Common myeloid progenitor, CD34-positive (primary cell): Measurements from ENCODE around the gene SENP3.

Experiments used
- CTCF ChIA-PET: fragments of 350-600 bp; sonication (Branson Sonifier 250); formaldehyde crosslinking; loops from one replicate; lab custom pipeline; 2021; ENCODE audit warnings: antibody characterized with exemption; lab: Charles Lee
- POLR2A ChIA-PET: fragments of 350-600 bp; sonication (Branson Sonifier 250); formaldehyde crosslinking; loops from one replicate; lab custom pipeline; 2021; ENCODE audit warnings: antibody characterized with exemption; lab: Charles Lee
- DNase-seq, 3 donors: peaks; one replicate each; pipeline versions ENCODE4 v3.0.0 to v3.0.0-alpha.2; 2013
- H3K27ac ChIP-seq, 2 experiments: 1 replicate in 1 of 2; 2 replicates in 1 of 2; pipeline ENCODE4 v1.7.0; 2013; ENCODE audit warnings: inconsistent platforms in 2 of 2, low read length in 2 of 2, mild to moderate bottlenecking in 2 of 2, low read depth in 1 of 2, moderate library complexity in 1 of 2; ENCODE audit not compliant: severe bottlenecking in 2 of 2, insufficient read depth in 1 of 2, poor library complexity in 1 of 2
- H3K27me3 ChIP-seq, 5 experiments: replicated peaks in 2 of 5; 1 replicate in 3 of 5; 2 replicates in 2 of 5; pipeline versions ENCODE4 v1.6.1 to v1.7.0; 2013; ENCODE audit warnings: low read length in 4 of 5, mild to moderate bottlenecking in 2 of 5, moderate library complexity in 2 of 5, inconsistent platforms in 1 of 5; ENCODE audit not compliant: insufficient read depth in 5 of 5, control insufficient read depth in 4 of 5
- H3K36me3 ChIP-seq, 4 experiments: 1 replicate in 2 of 4; 2 replicates in 2 of 4; pipeline versions ENCODE4 v1.6.1 to v1.7.0; 2013; ENCODE audit warnings: low read length in 3 of 4, control low read depth in 1 of 4, mild to moderate bottlenecking in 1 of 4; ENCODE audit not compliant: control insufficient read depth in 4 of 4, insufficient read depth in 4 of 4
- H3K4me1 ChIP-seq, 4 experiments: 1 replicate in 3 of 4; 2 replicates in 1 of 4; pipeline versions ENCODE4 v1.6.1 to v1.7.1; 2013; ENCODE audit warnings: low read length in 3 of 4, mild to moderate bottlenecking in 3 of 4, control low read depth in 1 of 4, inconsistent platforms in 1 of 4, moderate library complexity in 1 of 4; ENCODE audit not compliant: control insufficient read depth in 4 of 4, insufficient read depth in 4 of 4; ENCODE audit errors: control extremely low read depth in 1 of 4
- H3K4me3 ChIP-seq, 7 experiments: 1 replicate in 4 of 7; 2 replicates in 3 of 7; pipeline versions ENCODE4 v1.5.1 to v1.7.0; 2013; ENCODE audit warnings: mild to moderate bottlenecking in 7 of 7, low read length in 6 of 7, moderate library complexity in 6 of 7, inconsistent platforms in 2 of 7, low read depth in 2 of 7, control low read depth in 1 of 7; ENCODE audit not compliant: insufficient read depth in 4 of 7, control insufficient read depth in 1 of 7; ENCODE audit errors: extremely low read depth in 1 of 7
- H3K9me3 ChIP-seq, 5 experiments: 1 replicate in 4 of 5; 2 replicates in 1 of 5; pipeline versions ENCODE4 v1.6.1 to v1.7.1; 2013; ENCODE audit warnings: low read length in 4 of 5, mild to moderate bottlenecking in 2 of 5, inconsistent platforms in 1 of 5, low read depth in 1 of 5, moderate library complexity in 1 of 5; ENCODE audit not compliant: control insufficient read depth in 4 of 5, insufficient read depth in 2 of 5; ENCODE audit errors: control extremely low read depth in 1 of 5
- WGBS: methylation state at CpG from one replicate; pipeline ENCODE4 v1.1.5; 2013; ENCODE audit not compliant: insufficient coverage; 5-methylcytosine and 5-hydroxymethylcytosine counted together

Gene SENP3

DNA sequence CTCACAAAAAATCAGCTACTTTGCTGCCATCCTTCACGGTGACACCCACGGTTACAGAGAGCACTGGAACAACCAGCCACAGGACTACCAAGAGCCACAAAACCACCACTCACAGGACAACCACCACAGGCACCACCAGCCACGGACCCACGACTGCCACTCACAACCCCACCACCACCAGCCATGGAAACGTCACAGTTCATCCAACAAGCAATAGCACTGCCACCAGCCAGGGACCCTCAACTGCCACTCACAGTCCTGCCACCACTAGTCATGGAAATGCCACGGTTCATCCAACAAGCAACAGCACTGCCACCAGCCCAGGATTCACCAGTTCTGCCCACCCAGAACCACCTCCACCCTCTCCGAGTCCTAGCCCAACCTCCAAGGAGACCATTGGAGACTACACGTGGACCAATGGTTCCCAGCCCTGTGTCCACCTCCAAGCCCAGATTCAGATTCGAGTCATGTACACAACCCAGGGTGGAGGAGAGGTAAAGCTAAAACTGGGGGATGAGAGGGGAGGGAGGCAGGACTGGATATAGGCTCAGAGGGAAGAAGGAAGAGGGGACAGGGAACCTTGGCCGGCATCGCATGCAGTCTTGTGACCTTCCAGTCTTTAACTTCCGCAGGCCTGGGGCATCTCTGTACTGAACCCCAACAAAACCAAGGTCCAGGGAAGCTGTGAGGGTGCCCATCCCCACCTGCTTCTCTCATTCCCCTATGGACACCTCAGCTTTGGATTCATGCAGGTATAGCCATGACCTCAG, 18.3 kb downstream of the SENP3 start:
- peak overlapping the region in 4 of 7 experiments; percentile 26 to 39 (median 33) for H3K4me3 ChIP-seq
- no peaks in the 10 kb centered on the region for H3K9me3 ChIP-seq
- 100% methylated on average over 2 of the region's 12 CpGs for WGBS
- H3K27me3 ChIP-seq, result no peaks in the 10 kb centered on the region
- CTCF ChIA-PET, result interaction anchor here (1.0 to 3.1 kb wide), 5 partner anchors 10 to 65 kb away, joined by 3 to 21 read pairs (median 6); partner anchors contain the start of gene SOX15
- peaks cover 7 to 90% (median 76%) of the 10 kb centered on the region in 4 experiments for H3K4me1 ChIP-seq
- POLR2A ChIA-PET, result interaction anchor here (0.6 to 1.3 kb wide), 5 partner anchors 9 to 1063 kb away, joined by 3 to 4 read pairs (median 3); no protein-coding TSS in a partner anchor
- H3K36me3 ChIP-seq, result peaks cover 17 to 45% (median 36%) of the 10 kb centered on the region in 4 experiments
- DNase-seq, result peak in 2 of 3 donors; percentile 62 to 66
- H3K27ac ChIP-seq, result peak overlapping the region in 1 of 2 experiments; percentile 73

GRCh38 chr17:7580604-7581575, 19.2 kb downstream of the SENP3 start:
- ChIA-PET CTCF (interaction anchor here (1.0 to 3.1 kb wide), 5 partner anchors 9 to 66 kb away, joined by 3 to 21 read pairs (median 6); partner anchors contain the start of gene SOX15), POLR2A (interaction anchor here (0.6 to 1.3 kb wide), 2 partner anchors 262 to 1062 kb away, joined by 3 to 4 read pairs; no protein-coding TSS in a partner anchor)
- peak in 2 of 3 donors; percentile 59 to 66 for DNase-seq
- peak overlapping the region in 3 of 7 experiments; percentile 28 to 40 (median 37) for H3K4me3 ChIP-seq
- H3K9me3 ChIP-seq, result no peaks in the 10 kb centered on the region
- H3K4me1 ChIP-seq, result peaks cover 4 to 89% (median 75%) of the 10 kb centered on the region in 4 experiments
- H3K27me3 ChIP-seq, result no peaks in the 10 kb centered on the region
- H3K27ac ChIP-seq, result peak overlapping the region in 1 of 2 experiments; percentile 43
- 81% methylated on average over 15 of the region's 23 CpGs for WGBS
- peaks cover 10 to 38% (median 28%) of the 10 kb centered on the region in 4 experiments for H3K36me3 ChIP-seq

DNA sequence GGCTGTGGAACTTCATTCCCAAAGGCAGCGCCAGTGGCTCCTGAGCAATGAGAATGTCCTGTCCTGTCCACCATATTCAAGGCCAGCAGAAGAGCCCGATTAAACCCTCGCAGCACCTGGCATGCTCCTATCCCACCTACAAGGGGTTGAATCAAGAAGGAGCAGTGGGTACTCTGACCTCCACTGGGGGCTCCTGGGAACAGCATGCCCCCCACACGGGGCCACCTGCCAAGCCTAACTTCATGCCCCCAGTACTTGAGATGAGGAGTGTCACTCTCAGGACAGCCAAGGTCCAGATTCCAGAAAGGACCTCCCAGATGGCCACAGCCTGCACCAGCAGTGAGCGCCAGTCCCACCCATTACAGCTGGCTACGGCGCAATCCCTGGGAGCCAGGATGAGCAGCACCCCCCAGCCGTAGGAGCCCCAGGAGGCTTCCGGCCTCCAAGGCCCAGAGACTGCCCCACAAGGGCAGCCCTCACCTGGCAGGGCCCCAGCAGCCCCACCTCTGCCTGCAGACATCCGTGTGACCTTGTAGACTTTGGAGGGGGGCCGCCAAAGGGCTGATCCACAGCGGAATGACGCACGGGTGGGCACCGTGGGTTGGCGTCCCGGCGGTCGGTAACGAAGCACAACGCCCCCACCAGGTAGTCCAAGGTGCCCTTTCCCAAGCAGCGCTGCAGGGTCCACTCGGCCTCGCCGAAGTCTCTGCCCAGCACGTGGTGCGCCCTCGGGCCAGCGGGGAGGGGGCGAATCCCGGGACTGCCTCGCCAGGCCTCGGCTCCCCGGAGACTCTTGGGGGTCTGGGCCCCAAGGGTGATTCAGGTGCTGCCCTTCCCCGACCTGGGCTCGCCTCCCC, 20.9 kb downstream of the SENP3 start:
- peak overlapping the region in 6 of 7 experiments; percentile 19 to 98 (median 81) for H3K4me3 ChIP-seq
- POLR2A ChIA-PET, result interaction anchor here (0.6 to 2.8 kb wide), 4 partner anchors 9 to 110 kb away, joined by 3 to 40 read pairs (median 4); no protein-coding TSS in a partner anchor
- WGBS, result 90% methylated on average over 28 of the region's 36 CpGs
- DNase-seq, result no peak
- H3K9me3 ChIP-seq, result no peaks in the 10 kb centered on the region
- H3K4me1 ChIP-seq, result peaks cover 4 to 75% (median 68%) of the 10 kb centered on the region in 4 experiments
- H3K27me3 ChIP-seq, result no peaks in the 10 kb centered on the region
- CTCF ChIA-PET, result interaction anchor here (0.8 to 4.9 kb wide), 4 partner anchors 16 to 105 kb away, joined by 3 to 31 read pairs (median 12); partner anchors contain the start of genes SENP3, TP53 and WRAP53
- peaks cover 4 to 36% (median 20%) of the 10 kb centered on the region in 4 experiments for H3K36me3 ChIP-seq
- peak overlapping the region in 1 of 2 experiments; percentile 99 for H3K27ac ChIP-seq

DNA sequence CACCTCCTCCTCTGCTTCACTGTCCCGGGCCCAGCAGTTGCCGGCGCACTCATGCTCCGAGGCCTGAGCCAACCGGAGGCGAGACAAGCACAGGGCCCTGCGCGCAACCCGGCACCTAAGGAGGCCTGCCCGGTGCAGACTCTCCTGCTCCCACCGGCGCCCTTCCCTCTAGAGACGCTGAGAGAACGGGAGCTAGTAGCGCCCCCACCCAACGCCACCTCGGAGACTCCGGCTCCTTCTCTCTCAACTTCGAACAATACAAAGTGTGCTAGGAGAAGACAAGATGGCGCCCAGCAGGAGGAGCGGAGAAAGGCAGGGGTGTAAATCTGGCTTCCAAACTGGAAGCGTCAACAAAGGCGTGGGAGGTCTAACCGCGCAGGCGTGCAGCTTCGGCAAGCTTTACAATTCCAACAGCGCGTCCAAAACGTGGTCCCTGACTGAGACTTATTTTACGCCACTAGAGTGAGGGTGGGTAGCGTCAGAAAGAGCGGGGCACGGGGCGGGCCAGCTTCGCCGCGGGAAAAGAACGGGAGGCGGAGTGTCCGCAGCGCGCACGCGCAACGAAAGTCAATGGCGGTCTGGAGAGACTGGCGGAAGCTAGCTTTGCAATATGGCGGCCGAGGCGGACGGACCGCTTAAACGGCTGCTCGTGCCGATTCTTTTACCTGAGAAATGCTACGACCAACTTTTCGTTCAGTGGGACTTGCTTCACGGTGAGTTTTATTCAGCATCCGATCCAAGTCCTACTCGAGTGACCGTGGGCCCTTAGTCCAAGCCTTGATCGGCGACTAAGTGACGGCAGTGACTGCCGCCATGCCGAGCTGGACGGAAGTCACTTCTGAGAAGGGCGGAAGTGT, 21.8 kb downstream of the SENP3 start, which contains the start of gene MPDU1:
Gene MPDU1 (plus strand): TSS at position 600 of the 857 bp plus-strand sequence. CDS start 11 bp downstream, at position 611.
- Histone ChIP-seq H3K9me3 (no peaks in the 10 kb centered on the region), H3K4me1 (peaks cover 4 to 74% (median 66%) of the 10 kb centered on the region in 4 experiments), H3K27ac (peak within 1 kb of the TSS; percentile 99), H3K4me3 (peak within 1 kb of the TSS; percentile 56 to 98 (median 92)), H3K27me3 (no peaks in the 10 kb centered on the region), H3K36me3 (peaks cover 0 to 38% (median 18%) of the 10 kb centered on the region in 4 experiments)
- POLR2A ChIA-PET, result interaction anchor here (0.6 to 2.8 kb wide), 7 partner anchors 10 to 1286 kb away, joined by 3 to 40 read pairs (median 5); partner anchors contain the start of genes FXR2, POLR2A and TP53
- CTCF ChIA-PET, result interaction anchor here (0.6 to 7.6 kb wide), 9 partner anchors 8 to 104 kb away, joined by 3 to 58 read pairs (median 4); partner anchors contain the start of genes SENP3, TP53 and WRAP53
- 5% methylated on average over 52 of the region's 69 CpGs for WGBS
- DNase-seq, result peak; percentile 95 to 98 (median 98)

GRCh38 chr17:7586673-7587419, 25.1 kb downstream of the SENP3 start:
- CTCF ChIA-PET, result interaction anchor here (0.9 to 7.6 kb wide), 8 partner anchors 11 to 150 kb away, joined by 3 to 58 read pairs (median 4); partner anchors contain the start of gene SENP3
- WGBS, result 91% methylated on average over 6 of the region's 9 CpGs
- H3K4me1 ChIP-seq, result peaks cover 1 to 49% (median 37%) of the 10 kb centered on the region in 4 experiments
- no peak for DNase-seq
- POLR2A ChIA-PET, result interaction anchor here (0.6 kb wide), 1 partner anchor 146 kb away, joined by 5 read pairs; no protein-coding TSS in a partner anchor
- H3K9me3 ChIP-seq, result no peaks in the 10 kb centered on the region
- peaks cover 8 to 58% (median 31%) of the 10 kb centered on the region in 4 experiments for H3K36me3 ChIP-seq
- no peak overlapping the region for H3K4me3 ChIP-seq
- no peaks in the 10 kb centered on the region for H3K27me3 ChIP-seq
- H3K27ac ChIP-seq, result peak overlapping the region in 1 of 2 experiments; percentile 34
